Urinary bladder (tissue), 4 donors: ENCODE measurements around the gene BRD9. TPM values are rescaled to one million over a fixed set of nuclear protein-coding genes. Genes with fewer than 3 reads are reported as not detected.
A peak's percentile ranks its signal among the peaks of the same experiment; 100 is the strongest.

Experiments used
- DNase-seq: peaks from one replicate; pipeline ENCODE4 v3.0.0-alpha.2; 2015; ENCODE audit errors: extremely low spot score
- H3K27ac ChIP-seq: one replicate; pipeline ENCODE4 v1.5.1; 2013; ENCODE audit warnings: low read depth, mild to moderate bottlenecking, moderate library complexity
- H3K36me3 ChIP-seq: one replicate; pipeline ENCODE4 v1.6.1; 2013; ENCODE audit warnings: mild to moderate bottlenecking, moderate library complexity; ENCODE audit not compliant: insufficient read depth
- H3K4me1 ChIP-seq: one replicate; pipeline ENCODE4 v1.6.1; 2013; ENCODE audit warnings: mild to moderate bottlenecking, moderate library complexity; ENCODE audit not compliant: insufficient read depth
- H3K4me3 ChIP-seq: one replicate; pipeline ENCODE4 v1.5.1; 2013; ENCODE audit warnings: low read depth, low read length
- WGBS: extraction: QIAGEN DNeasy Blood & Tissue Kit; methylation state at CpG from one replicate; pipeline ENCODE4 v1.1.7; 2013; 5-methylcytosine and 5-hydroxymethylcytosine counted together
- polyA plus RNA-seq: library from polyadenylated mRNA; stranded (reverse); fragments of 200-250 nt; gene quantifications from one replicate; pipeline ENCODE4 v1.2.3, GENCODE V29; 2013
- total RNA-seq: library from RNA; depleted of rRNA; stranded (reverse); fragments of >200 nt; gene quantifications from one replicate; pipeline ENCODE4 v1.2.3, GENCODE V29; 2014
- donor health status: healthy with polysubstance abuse.
- donor health status: healthy.

Gene BRD9
- total and polyA plus RNA-seq, 2 donors: 27.6 to 27.8 TPM

- WGBS: 94% methylated on average over 6 of the region's 6 CpGs
Measured at GRCh38 chr5:903756-904096, 11.1 kb upstream of the BRD9 start.

GRCh38 chr5:902129-902916 lies 9.7 kb upstream of the BRD9 start:
- no peak for DNase-seq
- H3K27ac ChIP-seq: no peak overlapping the region
- H3K36me3 ChIP-seq: no peaks in the 10 kb centered on the region
- H3K4me3 ChIP-seq: no peak overlapping the region
- H3K4me1 ChIP-seq: no peaks in the 10 kb centered on the region
- WGBS: 91% methylated on average over 16 of the region's 16 CpGs

More at GRCh38 chr5:903756-904096, 11.1 kb upstream of the BRD9 start:
- no peak for DNase-seq
- no peak overlapping the region for H3K4me3 ChIP-seq
- H3K36me3 ChIP-seq: no peaks in the 10 kb centered on the region
- no peak overlapping the region for H3K27ac ChIP-seq
- no peaks in the 10 kb centered on the region for H3K4me1 ChIP-seq

GRCh38 chr5:900781-901180 lies 8.2 kb upstream of the BRD9 start:
- Histone ChIP-seq H3K36me3 (no peaks in the 10 kb centered on the region), H3K4me1 (no peaks in the 10 kb centered on the region), H3K4me3 (no peak overlapping the region), H3K27ac (no peak overlapping the region)
- WGBS: 91% methylated on average over 4 of the region's 4 CpGs
- DNase-seq: no peak

GRCh38 chr5:893711-894110 lies 1.1 kb upstream of the BRD9 start:
- no peaks in the 10 kb centered on the region for H3K36me3 ChIP-seq
- no peaks in the 10 kb centered on the region for H3K4me1 ChIP-seq
- 87% methylated on average over 9 of the region's 9 CpGs for WGBS
- H3K27ac ChIP-seq: no peak overlapping the region
- no peak for DNase-seq
- H3K4me3 ChIP-seq: no peak overlapping the region

- H3K27ac ChIP-seq: no peak overlapping the region
- no peaks in the 10 kb centered on the region for H3K4me1 ChIP-seq
- H3K36me3 ChIP-seq: no peaks in the 10 kb centered on the region
- no peak for DNase-seq
- H3K4me3 ChIP-seq: peak overlapping the region; percentile 85
- under 1% methylated on average over 31 of the region's 31 CpGs for WGBS
Measured at GRCh38 chr5:893137-893506, 521 bp upstream of the BRD9 start.

- no peak for DNase-seq
- Histone ChIP-seq H3K36me3 (peaks cover 3% of the 10 kb centered on the region), H3K4me3 (peak overlapping the region; percentile 85), H3K27ac (peak overlapping the region; percentile 69), H3K4me1 (no peaks in the 10 kb centered on the region)
- 12% methylated on average over 25 of the region's 25 CpGs for WGBS
Measured at GRCh38 chr5:891837-892393, 686 bp downstream of the BRD9 start.

- Histone ChIP-seq H3K36me3 (peaks cover 4% of the 10 kb centered on the region), H3K4me1 (no peaks in the 10 kb centered on the region)
- 80% methylated on average over 34 of the region's 34 CpGs for WGBS
Measured at GRCh38 chr5:891117-891836, 1.3 kb downstream of the BRD9 start.

GRCh38 chr5:889075-889710 lies 3.4 kb downstream of the BRD9 start:
- Histone ChIP-seq H3K4me3 (no peak overlapping the region), H3K4me1 (no peaks in the 10 kb centered on the region), H3K36me3 (peaks cover 7% of the 10 kb centered on the region), H3K27ac (no peak overlapping the region)
- 94% methylated on average over 15 of the region's 15 CpGs for WGBS
- DNase-seq: no peak

More at GRCh38 chr5:891117-891836, 1.3 kb downstream of the BRD9 start:
- no peak overlapping the region for H3K27ac ChIP-seq
- DNase-seq: no peak
- H3K4me3 ChIP-seq: peak overlapping the region; percentile 85

- DNase-seq: no peak
- no peak overlapping the region for H3K27ac ChIP-seq
- peaks cover 7% of the 10 kb centered on the region for H3K36me3 ChIP-seq
- 94% methylated on average over 11 of the region's 11 CpGs for WGBS
- H3K4me3 ChIP-seq: no peak overlapping the region
- H3K4me1 ChIP-seq: no peaks in the 10 kb centered on the region
Measured at GRCh38 chr5:888638-889035, 4.0 kb downstream of the BRD9 start.

GRCh38 chr5:887947-888637 lies 4.5 kb downstream of the BRD9 start:
- Histone ChIP-seq H3K4me3 (no peak overlapping the region), H3K27ac (no peak overlapping the region), H3K4me1 (no peaks in the 10 kb centered on the region), H3K36me3 (peaks cover 7% of the 10 kb centered on the region)
- no peak for DNase-seq
- WGBS: 88% methylated on average over 14 of the region's 14 CpGs

GRCh38 chr5:886716-887325 lies 5.8 kb downstream of the BRD9 start:
- Histone ChIP-seq H3K36me3 (peaks cover 7% of the 10 kb centered on the region), H3K27ac (no peak overlapping the region), H3K4me1 (no peaks in the 10 kb centered on the region), H3K4me3 (no peak overlapping the region)
- DNase-seq: no peak
- WGBS: 93% methylated on average over 26 of the region's 26 CpGs

GRCh38 chr5:886036-886435 lies 6.6 kb downstream of the BRD9 start:
- DNase-seq: no peak
- Histone ChIP-seq H3K4me1 (no peaks in the 10 kb centered on the region), H3K27ac (no peak overlapping the region), H3K36me3 (peaks cover 11% of the 10 kb centered on the region), H3K4me3 (no peak overlapping the region)
- WGBS: 93% methylated on average over 13 of the region's 13 CpGs

- H3K27ac ChIP-seq: no peak overlapping the region
- WGBS: 86% methylated on average over 13 of the region's 13 CpGs
- DNase-seq: no peak
- no peaks in the 10 kb centered on the region for H3K4me1 ChIP-seq
- H3K36me3 ChIP-seq: peaks cover 13% of the 10 kb centered on the region
- H3K4me3 ChIP-seq: no peak overlapping the region
Measured at GRCh38 chr5:885529-885928, 7.1 kb downstream of the BRD9 start.
